H1 (cell line): Measurements from ENCODE around the gene VASN. TPM values are rescaled to one million over a fixed set of nuclear protein-coding genes. Genes with fewer than 3 reads are reported as not detected.
A peak's percentile ranks its signal among the peaks of the same experiment; 100 is the strongest.

ENCODE experiments used
- CTCF ChIA-PET: fragments of 300-600 bp; sonication (Branson Sonifier 250); formaldehyde crosslinking; loops from one replicate; lab custom pipeline; 2021; ENCODE audit not compliant: partially characterized antibody; lab: Charles Lee
- POLR2A ChIA-PET: fragments of 300-600 bp; sonication (Branson Sonifier 250); formaldehyde crosslinking; loops from one replicate; lab custom pipeline; 2021; ENCODE audit warnings: inconsistent platforms; ENCODE audit not compliant: partially characterized antibody; lab: Charles Lee
- DNase-seq, 2 experiments: peaks; one replicate each; pipeline versions ENCODE4 v3.0.0 to v3.0.0-alpha.2; 2010 to 2022; ENCODE audit warnings: low spot score in 2 of 2, low read depth in 1 of 2, mixed read lengths in 1 of 2
- FAIRE-seq: peaks from 2 replicates; lab custom pipeline; 2011; peaks lifted over from hg19 to GRCh38; lab: Jason Lieb, UNC
- H2AFZ ChIP-seq: 2 replicates; pipeline ENCODE4 v1.8.1; 2012; ENCODE audit warnings: low read length, inconsistent platforms
- H2AK5ac ChIP-seq: 2 replicates; pipeline ENCODE4 v1.6.1; 2013; ENCODE audit warnings: low read depth, low read length
- H2BK120ac ChIP-seq: replicated peaks from 2 replicates; pipeline ENCODE3; 2013; ENCODE audit warnings: low read depth, low read length, inconsistent platforms
- H2BK12ac ChIP-seq: 2 replicates; pipeline ENCODE4 v1.6.1; 2013; ENCODE audit warnings: low read depth, low read length
- H2BK15ac ChIP-seq: 2 replicates; pipeline ENCODE4 v1.6.1; 2013; ENCODE audit warnings: low read length
- H2BK20ac ChIP-seq: 2 replicates; pipeline ENCODE4 v1.6.1; 2013; ENCODE audit warnings: low read length
- H2BK5ac ChIP-seq: 2 replicates; pipeline ENCODE4 v1.6.1; 2013; ENCODE audit warnings: low read depth, low read length
- H3K14ac ChIP-seq: 2 replicates; pipeline ENCODE4 v1.6.1; 2013; ENCODE audit warnings: inconsistent platforms; ENCODE audit not compliant: insufficient read length
- H3K18ac ChIP-seq: 2 replicates; pipeline ENCODE4 v1.6.1; 2013; ENCODE audit warnings: low read length; ENCODE audit errors: extremely low read depth
- H3K23ac ChIP-seq: 2 replicates; pipeline ENCODE4 v1.6.1; 2013; ENCODE audit warnings: inconsistent platforms; ENCODE audit not compliant: insufficient read length
- H3K23me2 ChIP-seq: 2 replicates; pipeline ENCODE4 v1.6.1; 2013; ENCODE audit warnings: low read depth, low read length
- H3K27ac ChIP-seq: 2 replicates; pipeline ENCODE4 v1.6.1; 2011; ENCODE audit warnings: low read depth, low read length, inconsistent platforms
- H3K27me3 ChIP-seq, 4 experiments: replicated peaks in 1 of 4; 1 replicate in 1 of 4; 2 replicates in 3 of 4; pipeline versions ENCODE4 v1.6.1 to v1.8.1; 2011 to 2013; ENCODE audit warnings: low read length in 3 of 4, mild to moderate bottlenecking in 3 of 4, inconsistent platforms in 2 of 4, mixed read lengths in 2 of 4, moderate library complexity in 1 of 4; ENCODE audit not compliant: control insufficient read depth in 3 of 4, insufficient read depth in 3 of 4; ENCODE audit errors: extremely low read depth in 1 of 4
- H3K36me3 ChIP-seq, 4 experiments: 2 replicates each; pipeline versions ENCODE4 v1.6.1 to v1.8.1; 2011 to 2013; ENCODE audit warnings: mild to moderate bottlenecking in 4 of 4, low read length in 3 of 4, moderate library complexity in 2 of 4, control low read depth in 1 of 4, inconsistent platforms in 1 of 4; ENCODE audit not compliant: insufficient read depth in 4 of 4, control insufficient read depth in 2 of 4
- H3K4ac ChIP-seq: replicated peaks from 2 replicates; pipeline ENCODE3; 2013; ENCODE audit warnings: low read length, low read depth, mixed read lengths, inconsistent platforms; ENCODE audit not compliant: insufficient read length
- H3K4me1 ChIP-seq, 4 experiments: replicated peaks in 1 of 4; 1 replicate in 1 of 4; 2 replicates in 3 of 4; pipeline versions ENCODE4 v1.6.1 to v1.8.1; 2011 to 2013; ENCODE audit warnings: low read length in 3 of 4, inconsistent platforms in 2 of 4, mixed read lengths in 1 of 4; ENCODE audit not compliant: insufficient read depth in 4 of 4, control insufficient read depth in 3 of 4
- H3K4me2 ChIP-seq, 2 experiments: 2 replicates each; pipeline versions ENCODE4 v1.6.1 to v1.8.1; 2011 to 2013; ENCODE audit warnings: low read depth in 2 of 2, low read length in 2 of 2, control low read depth in 1 of 2, inconsistent platforms in 1 of 2, mild to moderate bottlenecking in 1 of 2; ENCODE audit not compliant: insufficient read depth in 1 of 2
- H3K4me3 ChIP-seq, 4 experiments: fragments of 200-600, 300-600 bp in 1 of 4; sonication (generic), shearing (Covaris generic), sonication (Bioruptor Twin) in 1 of 4; 2 replicates each; pipeline versions ENCODE4 v1.5.1 to v1.8.1; 2011 to 2016; ENCODE audit warnings: low read length in 4 of 4, low read depth in 3 of 4, control low read depth in 2 of 4, inconsistent platforms in 2 of 4, mild to moderate bottlenecking in 2 of 4, mixed read lengths in 1 of 4, moderate library complexity in 1 of 4; ENCODE audit not compliant: insufficient read depth in 2 of 4; ENCODE audit errors: extremely low read depth in 1 of 4
- H3K56ac ChIP-seq: replicated peaks from 2 replicates; pipeline ENCODE3; 2013; ENCODE audit warnings: low read depth, mild to moderate bottlenecking, mixed read lengths, low read length, inconsistent platforms; ENCODE audit not compliant: insufficient read length
- H3K79me1 ChIP-seq: 2 replicates; pipeline ENCODE4 v1.6.1; 2013; ENCODE audit warnings: low read depth, low read length, control low read depth
- H3K79me2 ChIP-seq, 2 experiments: 2 replicates each; pipeline versions ENCODE4 v1.6.1 to v1.8.1; 2012 to 2013; ENCODE audit warnings: low read length in 2 of 2, mild to moderate bottlenecking in 2 of 2, inconsistent platforms in 1 of 2; ENCODE audit not compliant: insufficient read depth in 2 of 2, control insufficient read depth in 1 of 2
- H3K9ac ChIP-seq, 4 experiments: replicated peaks in 1 of 4; 1 replicate in 1 of 4; 2 replicates in 3 of 4; pipeline versions ENCODE4 v1.6.1 to v1.8.1; 2011 to 2013; ENCODE audit warnings: low read depth in 3 of 4, low read length in 3 of 4, control low read depth in 2 of 4, mild to moderate bottlenecking in 2 of 4, moderate library complexity in 2 of 4, inconsistent platforms in 1 of 4; ENCODE audit errors: extremely low read depth in 1 of 4
- H3K9me3 ChIP-seq, 2 experiments: 2 replicates each; pipeline versions ENCODE4 v1.6.1 to v1.8.1; 2012 to 2013; ENCODE audit warnings: mild to moderate bottlenecking in 2 of 2, moderate library complexity in 2 of 2, control low read depth in 1 of 2, inconsistent platforms in 1 of 2, low read depth in 1 of 2, low read length in 1 of 2, mixed read lengths in 1 of 2; ENCODE audit not compliant: insufficient read depth in 2 of 2
- H4K20me1 ChIP-seq, 2 experiments: replicated peaks in 1 of 2; 2 replicates each; pipeline versions ENCODE3 to v1.8.1; 2011 to 2013; ENCODE audit warnings: inconsistent platforms in 2 of 2, low read length in 2 of 2, mild to moderate bottlenecking in 1 of 2; ENCODE audit not compliant: insufficient read depth in 2 of 2, control insufficient read depth in 1 of 2
- H4K5ac ChIP-seq: 2 replicates; pipeline ENCODE4 v1.6.1; 2013; ENCODE audit warnings: low read length, low read depth, mixed read lengths, inconsistent platforms; ENCODE audit not compliant: insufficient read length
- H4K8ac ChIP-seq: 2 replicates; pipeline ENCODE4 v1.8.0; 2013; ENCODE audit warnings: mild to moderate bottlenecking, moderate library complexity, low read length, inconsistent platforms; ENCODE audit not compliant: insufficient read depth; ENCODE audit errors: extremely low read depth
- H4K91ac ChIP-seq: replicated peaks from 2 replicates; pipeline ENCODE3; 2013; ENCODE audit warnings: low read length, mixed read lengths, inconsistent platforms; ENCODE audit not compliant: insufficient read length
- ASH2L ChIP-seq: fragments of 200-600, 300-600 bp; sonication (generic); IDR thresholded peaks from one replicate; pipeline ENCODE4 v1.7.1; 2017; ENCODE audit warnings: low read length
- ATF2 ChIP-seq: IDR thresholded peaks from 2 replicates; pipeline ENCODE4 v1.6.1; 2012; ENCODE audit warnings: low read length, inconsistent platforms
- CHD1 ChIP-seq: IDR thresholded peaks from 2 replicates; pipeline ENCODE4 v1.6.1; 2012; ENCODE audit warnings: low read depth, low read length, improper control_type of control experiment
- EGR1 ChIP-seq: IDR thresholded peaks from 2 replicates; pipeline ENCODE4 v1.6.1; 2011; ENCODE audit warnings: low read depth, low read length, borderline replicate concordance
- RAD21 ChIP-seq, 2 experiments: IDR thresholded peaks in 1 of 2; conservative IDR thresholded peaks in 1 of 2; 2 replicates each; pipeline ENCODE4 v1.6.1; 2011; ENCODE audit warnings: low read depth in 2 of 2, low read length in 2 of 2, improper control_type of control experiment in 1 of 2, inconsistent platforms in 1 of 2, mild to moderate bottlenecking in 1 of 2, moderate library complexity in 1 of 2
- RBBP5 ChIP-seq: IDR thresholded peaks from 2 replicates; pipeline ENCODE4 v1.7.1; 2012; ENCODE audit warnings: low read depth, mild to moderate bottlenecking, inconsistent platforms, low read length, moderate library complexity, borderline replicate concordance
- SAP30 ChIP-seq: fragments of 300-600 bp; sonication (generic); IDR thresholded peaks from 2 replicates; pipeline ENCODE4 v1.7.1; 2012; ENCODE audit warnings: low read length, moderate library complexity, mild to moderate bottlenecking, inconsistent platforms; ENCODE audit not compliant: insufficient read depth, insufficient replicate concordance
- TAF1 ChIP-seq: IDR thresholded peaks from 2 replicates; pipeline ENCODE4 v1.6.1; 2011; ENCODE audit warnings: mild to moderate bottlenecking, low read depth, low read length
- WGBS, 2 experiments: shearing (Covaris generic) in 1 of 2; methylation state at CpG; one replicate each; pipeline versions ENCODE4 v1.1.6 to v1.1.7; 2013 to 2015; ENCODE audit warnings: low lambda C conversion rate in 2 of 2, mixed read lengths in 2 of 2, inconsistent platforms in 1 of 2, low coverage in 1 of 2, missing lambda C conversion rate in 1 of 2; ENCODE audit not compliant: insufficient replicate concordance in 2 of 2, insufficient coverage in 1 of 2, insufficient read length in 1 of 2; ENCODE audit errors: extremely low coverage in 1 of 2, missing lambda C conversion rate in 1 of 2; 5-methylcytosine and 5-hydroxymethylcytosine counted together
- polyA plus RNA-seq, 7 experiments: library from polyadenylated mRNA; depleted of rRNA in 3 of 7; stranded (reverse) in 5 of 7; unstranded in 2 of 7; fragments of >200 nt in 5 of 7; fragments of 200-250 nt in 2 of 7; gene quantifications; 1 replicate in 5 of 7; 2 replicates in 1 of 7; 4 replicates in 1 of 7; pipeline versions ENCODE4 v1.2.1 to v1.2.3, GENCODE V29; 2011 to 2013; ENCODE audit warnings: missing spikeins in 2 of 7, mixed read lengths in 2 of 7
- total RNA-seq: library from RNA; stranded (reverse); fragmentation: NEBNext Ultra II Directional; extraction: Animal tissue kit (Norgen Biotek cat#: 25700); gene quantifications from 2 replicates; pipeline ENCODE4 v1.2.1, GENCODE V29; 2021

The VASN gene
- total and polyA plus RNA-seq, 2 of the 8 experiments (the other 6 are each of a cell fraction or from before 2014, with no cell fraction given) = 9.6 to 11.3 TPM

GRCh38 chr16:4328046-4328781 lies 43.4 kb upstream of the VASN start:
- FAIRE-seq (no peak), DNase-seq (peak in 1 of 2 experiments; percentile 84)
- ChIA-PET POLR2A (interaction anchor here (0.6 to 16.2 kb wide), 15 partner anchors 11 to 74 kb away, joined by 3 to 154 read pairs (median 5); partner anchors contain the start of genes GLIS2, PAM16 and TFAP4), CTCF (interaction anchor here (0.6 to 17.1 kb wide), 23 partner anchors 11 to 345 kb away, joined by 3 to 211 read pairs (median 4); partner anchors contain the start of genes GLIS2 and TFAP4)
- Histone ChIP-seq H4K20me1 (peaks cover 6 to 17% of the 10 kb centered on the region in 2 experiments), H3K9me3 (no peaks in the 10 kb centered on the region), H4K91ac (peak overlapping the region; percentile 55), H3K4ac (peak overlapping the region; percentile 89), H2BK15ac (peak overlapping the region; percentile 72; the same call in 1 of the 2 replicates), H4K8ac (peak overlapping the region; percentile 82; the same call in 1 of the 2 replicates), H3K4me1 (peaks cover 5 to 28% (median 20%) of the 10 kb centered on the region in 4 experiments), H3K36me3 (no peaks in the 10 kb centered on the region), H3K14ac (no peak overlapping the region), H2AFZ (no peak overlapping the region), H3K18ac (peak overlapping the region; percentile 97), H3K9ac (peak overlapping the region in 3 of 4 experiments; percentile 54 to 71 (median 62); a peak in 5 of 7 replicates), H2BK5ac (peak overlapping the region; percentile 71; the same call in 1 of the 2 replicates), H4K5ac (peak overlapping the region; percentile 59), H3K4me3 (peak overlapping the region; percentile 32 to 71 (median 42)), H3K79me1 (peaks cover 7% of the 10 kb centered on the region; the same call in 1 of the 2 replicates), H3K56ac (peak overlapping the region; percentile 44), H2BK20ac (peak overlapping the region; percentile 18; the same call in 1 of the 2 replicates), H3K23me2 (peaks cover 3% of the 10 kb centered on the region; the same call in 1 of the 2 replicates), H3K4me2 (peak overlapping the region; percentile 51 to 94), H3K27ac (no peak overlapping the region), H2BK12ac (peak overlapping the region; percentile 80; the same call in 1 of the 2 replicates), H3K79me2 (peaks cover 0 to 26% of the 10 kb centered on the region in 2 experiments; a peak in 2 of 4 replicates), H3K23ac (no peak overlapping the region), H2AK5ac (0 out of 2 replicates have a peak overlapping the region, but pooled peaks have one; percentile 40), H2BK120ac (no peak overlapping the region), H3K27me3 (no peaks in the 10 kb centered on the region)
- 18% methylated on average over 24 of the region's 30 CpGs; no CpG with 5 or more reads in 1 of the 2 experiments for WGBS, 2 experiments
- TF ChIP-seq ATF2 (no peak), RAD21 (IDR thresholded peaks at IDR 0.05 in 1 of 2, conservative IDR thresholded peaks at IDR 0.05 in 1 of 2; ENCODE audit: low read depth in 2 of 2, low read length in 2 of 2) (peak; percentile 70 to 82), SAP30 (no peak), CHD1 (no peak), RBBP5 (no peak), ASH2L (peak; percentile 48), TAF1 (peak; percentile 51), EGR1 (peak; percentile 23; the same call in 1 of the 2 replicates)
